ENCODE data around the gene KRT2. TPM values are rescaled to one million over a fixed set of nuclear protein-coding genes. Genes with fewer than 3 reads are reported as not detected.

The KRT2 gene
- polyA plus RNA-seq (2013, experiment 1 of 2) = not detected
- not detected for polyA plus RNA-seq (2013, experiment 2 of 2)

DNA sequence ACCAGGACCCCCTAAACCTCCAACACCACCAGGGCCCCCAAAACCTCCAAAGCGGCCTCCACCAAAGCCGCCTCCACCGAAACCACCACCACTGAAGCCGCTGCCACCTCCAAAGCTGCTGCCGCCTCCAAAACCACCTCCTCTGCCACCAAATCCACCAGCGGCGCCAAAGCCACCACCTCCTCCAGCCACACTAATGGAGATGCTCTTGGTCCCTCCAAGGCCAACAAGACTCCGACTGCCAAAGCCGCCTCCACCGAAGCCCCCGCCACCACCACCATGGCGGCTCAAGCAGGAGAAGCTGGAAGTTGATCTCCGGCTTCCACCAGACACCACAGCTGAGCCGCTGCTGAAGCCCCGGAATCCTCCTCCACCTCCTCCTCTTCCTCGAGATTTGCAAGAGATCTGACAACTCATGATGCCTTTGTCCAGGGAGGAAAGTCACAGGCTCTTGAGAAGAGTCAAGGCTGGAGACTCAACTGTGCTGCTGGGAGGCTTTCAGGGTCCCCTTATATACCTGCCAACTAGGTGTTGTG, at the start of gene KRT2:
KRT2 (minus strand) TSS at position 486 of the 536 bp plus-strand sequence; CDS start at position 417, 69 bp downstream.
- Histone ChIP-seq H3K4ac (ENCODE audit: low read depth in 1 of 2, low read length in 2 of 2) (no peak within 1 kb of the TSS), H3K36me3 (ENCODE audit: control insufficient read depth in 1 of 2, insufficient read depth in 2 of 2, low read depth in 1 of 2, low read length in 2 of 2) (no peaks in the 10 kb centered on the region), H2BK15ac (ENCODE audit: low read depth, poor library complexity, severe bottlenecking) (no peak within 1 kb of the TSS), H3K4me2 (ENCODE audit: low read length, poor library complexity, severe bottlenecking) (no peak within 1 kb of the TSS), H3K14ac (ENCODE audit: low read length in 2 of 2) (no peak within 1 kb of the TSS), H3K4me1 (ENCODE audit: control insufficient read depth, insufficient read depth, low read depth, low read length) (no peaks in the 10 kb centered on the region), H2BK12ac (ENCODE audit: low read length in 2 of 2) (no peak within 1 kb of the TSS), H4K8ac (ENCODE audit: low read length) (no peak within 1 kb of the TSS), H3K23ac (ENCODE audit: low read length in 2 of 2) (no peak within 1 kb of the TSS), H2BK120ac (ENCODE audit: low read depth, low read length) (no peak within 1 kb of the TSS), H2BK5ac (ENCODE audit: low read depth, low read length, poor library complexity, severe bottlenecking) (no peak within 1 kb of the TSS), H3K4me3 (ENCODE audit: insufficient read depth in 1 of 2, low read depth in 1 of 2, low read length in 2 of 2) (peak within 1 kb of the TSS in 1 of 2 experiments; percentile 46), H2AK5ac (ENCODE audit: low read length, severe bottlenecking) (no peak within 1 kb of the TSS), H4K91ac (ENCODE audit: low read length) (no peak within 1 kb of the TSS), H3K27ac (ENCODE audit: low read length, poor library complexity, severe bottlenecking) (no peak within 1 kb of the TSS), H3K9me3 (ENCODE audit: control insufficient read depth, low read length) (no peaks in the 10 kb centered on the region), H3K18ac (ENCODE audit: low read depth in 1 of 2, low read length in 2 of 2) (no peak within 1 kb of the TSS), H2AFZ (ENCODE audit: low read depth, low read length) (no peak within 1 kb of the TSS), H3K79me1 (replicated peaks; ENCODE audit: low read length, poor library complexity, severe bottlenecking) (no peaks in the 10 kb centered on the region), H3K9ac (ENCODE audit: low read length) (no peak within 1 kb of the TSS), H3K27me3 (ENCODE audit: control insufficient read depth in 1 of 2, insufficient read depth in 1 of 2, low read length in 2 of 2) (peaks cover 6 to 85% of the 10 kb centered on the region in 2 experiments)
- DNase-seq = no peak
- WGBS = 93% methylated on average over 15 of the region's 16 CpGs

DNA sequence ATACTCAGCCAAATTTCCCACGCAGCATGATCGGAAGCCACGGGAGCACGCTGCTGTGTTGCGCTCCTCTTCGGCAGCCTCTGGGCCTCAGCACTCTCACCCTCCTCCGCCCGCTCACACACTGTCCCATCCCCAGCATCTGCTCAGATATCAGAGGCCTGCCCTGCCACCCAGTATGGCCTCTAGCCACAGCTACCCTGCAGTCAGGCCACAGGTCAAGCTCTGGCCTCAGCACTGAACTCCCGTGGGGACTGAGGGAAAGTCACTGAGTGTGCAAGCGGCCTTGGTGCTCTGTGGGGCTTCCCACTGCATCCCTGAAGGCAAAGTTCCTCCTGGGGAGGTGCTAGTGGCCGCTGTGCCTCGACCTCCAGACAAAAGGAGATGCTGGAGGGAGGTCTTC, 49.3 kb upstream of the KRT2 start:
- no peak overlapping the region for H4K8ac ChIP-seq (ENCODE audit: low read length)
- H3K27ac ChIP-seq (ENCODE audit: low read length, poor library complexity, severe bottlenecking) = no peak overlapping the region
- H2BK12ac ChIP-seq (ENCODE audit: low read length in 2 of 2) = no peak overlapping the region
- H2BK120ac ChIP-seq (ENCODE audit: low read depth, low read length) = no peak overlapping the region
- no peaks in the 10 kb centered on the region for H3K79me1 ChIP-seq (replicated peaks; ENCODE audit: low read length, poor library complexity, severe bottlenecking)
- H3K14ac ChIP-seq (ENCODE audit: low read length in 2 of 2) = peak overlapping the region in 1 of 2 experiments; percentile 18
- peak overlapping the region in 1 of 2 experiments; percentile 1 for H3K23ac ChIP-seq (ENCODE audit: low read length in 2 of 2)
- H3K36me3 ChIP-seq (ENCODE audit: control insufficient read depth in 1 of 2, insufficient read depth in 2 of 2, low read depth in 1 of 2, low read length in 2 of 2) = no peaks in the 10 kb centered on the region
- H2AFZ ChIP-seq (ENCODE audit: low read depth, low read length) = no peak overlapping the region
- DNase-seq = no peak
- no peak overlapping the region for H2AK5ac ChIP-seq (ENCODE audit: low read length, severe bottlenecking)
- no peak overlapping the region for H4K91ac ChIP-seq (ENCODE audit: low read length)
- no peak overlapping the region for H3K4me3 ChIP-seq (ENCODE audit: insufficient read depth in 1 of 2, low read depth in 1 of 2, low read length in 2 of 2)
- H2BK15ac ChIP-seq (ENCODE audit: low read depth, poor library complexity, severe bottlenecking) = no peak overlapping the region
- no peaks in the 10 kb centered on the region for H3K9me3 ChIP-seq (ENCODE audit: control insufficient read depth, low read length)
- H3K4me2 ChIP-seq (ENCODE audit: low read length, poor library complexity, severe bottlenecking) = no peak overlapping the region
- H2BK5ac ChIP-seq (ENCODE audit: low read depth, low read length, poor library complexity, severe bottlenecking) = no peak overlapping the region
- H3K18ac ChIP-seq (ENCODE audit: low read depth in 1 of 2, low read length in 2 of 2) = no peak overlapping the region
- H3K4ac ChIP-seq (ENCODE audit: low read depth in 1 of 2, low read length in 2 of 2) = no peak overlapping the region
- H3K4me1 ChIP-seq (ENCODE audit: control insufficient read depth, insufficient read depth, low read depth, low read length) = no peaks in the 10 kb centered on the region
- WGBS = 79% methylated on average over 12 of the region's 12 CpGs
- H3K27me3 ChIP-seq (ENCODE audit: control insufficient read depth in 1 of 2, insufficient read depth in 1 of 2, low read length in 2 of 2) = peaks cover 44 to 88% of the 10 kb centered on the region in 2 experiments
- H3K9ac ChIP-seq (ENCODE audit: low read length) = no peak overlapping the region

DNA sequence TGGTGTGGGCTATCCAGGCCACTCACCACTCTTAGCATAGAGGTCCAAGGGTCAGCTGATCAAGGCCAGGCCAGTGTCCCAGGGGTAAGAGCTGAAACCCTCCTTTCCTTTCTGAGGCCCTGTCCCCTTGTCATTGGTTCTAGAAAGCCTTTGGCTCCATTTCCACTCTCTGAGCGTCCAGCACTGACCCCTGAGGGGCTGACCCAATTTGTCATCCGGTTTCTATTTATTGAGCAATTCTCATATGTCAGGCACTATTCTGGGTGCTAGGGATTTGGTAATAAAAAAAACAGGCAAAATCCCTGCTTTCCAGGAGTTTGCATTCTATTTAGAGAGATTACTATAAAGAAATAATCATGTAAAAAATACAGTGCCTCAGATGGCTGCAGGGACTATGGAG, 47.9 kb upstream of the KRT2 start:
- H4K91ac ChIP-seq (ENCODE audit: low read length) = peak overlapping the region; percentile 15
- DNase-seq = no peak

DNA sequence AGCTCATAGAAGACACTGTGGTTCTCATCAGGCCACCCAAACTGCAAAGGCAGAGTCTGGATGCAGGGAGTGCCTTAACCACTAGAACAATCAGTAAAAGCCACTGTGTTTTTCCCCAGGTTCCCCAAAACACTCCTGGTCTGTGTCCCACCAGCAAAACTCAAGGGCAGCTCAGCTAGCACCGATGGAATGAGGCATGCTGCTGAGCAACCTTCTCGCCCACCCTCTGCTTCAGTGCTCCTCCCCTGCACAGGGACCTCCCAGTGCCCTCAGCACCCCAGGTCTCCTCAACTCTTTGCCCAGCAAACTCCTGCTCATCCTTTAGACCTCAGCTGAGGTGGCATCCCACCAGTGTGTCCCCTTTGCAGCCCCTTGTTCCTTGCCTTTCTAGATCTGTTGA, 47.4 kb upstream of the KRT2 start:
- peak overlapping the region; percentile 15 for H4K91ac ChIP-seq (ENCODE audit: low read length)
- no peak overlapping the region for H3K14ac ChIP-seq (ENCODE audit: low read length in 2 of 2)
- no peak overlapping the region for H2BK5ac ChIP-seq (ENCODE audit: low read depth, low read length, poor library complexity, severe bottlenecking)
- H3K4me1 ChIP-seq (ENCODE audit: control insufficient read depth, insufficient read depth, low read depth, low read length) = no peaks in the 10 kb centered on the region
- no peak overlapping the region for H3K4me2 ChIP-seq (ENCODE audit: low read length, poor library complexity, severe bottlenecking)
- H3K36me3 ChIP-seq (ENCODE audit: control insufficient read depth in 1 of 2, insufficient read depth in 2 of 2, low read depth in 1 of 2, low read length in 2 of 2) = no peaks in the 10 kb centered on the region
- H3K4me3 ChIP-seq (ENCODE audit: insufficient read depth in 1 of 2, low read depth in 1 of 2, low read length in 2 of 2) = no peak overlapping the region
- no peaks in the 10 kb centered on the region for H3K79me1 ChIP-seq (replicated peaks; ENCODE audit: low read length, poor library complexity, severe bottlenecking)
- DNase-seq = no peak
- no peak overlapping the region for H3K23ac ChIP-seq (ENCODE audit: low read length in 2 of 2)
- no peak overlapping the region for H3K18ac ChIP-seq (ENCODE audit: low read depth in 1 of 2, low read length in 2 of 2)
- no peak overlapping the region for H2AFZ ChIP-seq (ENCODE audit: low read depth, low read length)
- H3K27ac ChIP-seq (ENCODE audit: low read length, poor library complexity, severe bottlenecking) = no peak overlapping the region
- H3K9ac ChIP-seq (ENCODE audit: low read length) = no peak overlapping the region
- H4K8ac ChIP-seq (ENCODE audit: low read length) = no peak overlapping the region
- no peak overlapping the region for H2BK15ac ChIP-seq (ENCODE audit: low read depth, poor library complexity, severe bottlenecking)
- H2BK12ac ChIP-seq (ENCODE audit: low read length in 2 of 2) = no peak overlapping the region
- H2AK5ac ChIP-seq (ENCODE audit: low read length, severe bottlenecking) = no peak overlapping the region
- no peak overlapping the region for H3K4ac ChIP-seq (ENCODE audit: low read depth in 1 of 2, low read length in 2 of 2)
- H3K9me3 ChIP-seq (ENCODE audit: control insufficient read depth, low read length) = no peaks in the 10 kb centered on the region
- H2BK120ac ChIP-seq (ENCODE audit: low read depth, low read length) = no peak overlapping the region
- WGBS = 65% methylated on average over 2 of the region's 2 CpGs
- H3K27me3 ChIP-seq (ENCODE audit: control insufficient read depth in 1 of 2, insufficient read depth in 1 of 2, low read length in 2 of 2) = peaks cover 41 to 94% of the 10 kb centered on the region in 2 experiments

More for the DNA sequence above, 47.9 kb upstream of the KRT2 start:
- peaks cover 41 to 91% of the 10 kb centered on the region in 2 experiments for H3K27me3 ChIP-seq (ENCODE audit: control insufficient read depth in 1 of 2, insufficient read depth in 1 of 2, low read length in 2 of 2)
- H2AFZ ChIP-seq (ENCODE audit: low read depth, low read length) = no peak overlapping the region
- H3K18ac ChIP-seq (ENCODE audit: low read depth in 1 of 2, low read length in 2 of 2) = no peak overlapping the region
- no peak overlapping the region for H3K27ac ChIP-seq (ENCODE audit: low read length, poor library complexity, severe bottlenecking)
- 88% methylated on average over 2 of the region's 2 CpGs for WGBS
- H3K23ac ChIP-seq (ENCODE audit: low read length in 2 of 2) = no peak overlapping the region
- H2BK5ac ChIP-seq (ENCODE audit: low read depth, low read length, poor library complexity, severe bottlenecking) = no peak overlapping the region
- no peak overlapping the region for H3K14ac ChIP-seq (ENCODE audit: low read length in 2 of 2)
- H4K8ac ChIP-seq (ENCODE audit: low read length) = no peak overlapping the region
- no peak overlapping the region for H2BK15ac ChIP-seq (ENCODE audit: low read depth, poor library complexity, severe bottlenecking)
- no peaks in the 10 kb centered on the region for H3K9me3 ChIP-seq (ENCODE audit: control insufficient read depth, low read length)
- H3K4me3 ChIP-seq (ENCODE audit: insufficient read depth in 1 of 2, low read depth in 1 of 2, low read length in 2 of 2) = no peak overlapping the region
- no peak overlapping the region for H3K4me2 ChIP-seq (ENCODE audit: low read length, poor library complexity, severe bottlenecking)
- no peak overlapping the region for H2AK5ac ChIP-seq (ENCODE audit: low read length, severe bottlenecking)
- no peaks in the 10 kb centered on the region for H3K79me1 ChIP-seq (replicated peaks; ENCODE audit: low read length, poor library complexity, severe bottlenecking)
- no peak overlapping the region for H3K4ac ChIP-seq (ENCODE audit: low read depth in 1 of 2, low read length in 2 of 2)
- no peak overlapping the region for H2BK12ac ChIP-seq (ENCODE audit: low read length in 2 of 2)
- H2BK120ac ChIP-seq (ENCODE audit: low read depth, low read length) = no peak overlapping the region
- no peaks in the 10 kb centered on the region for H3K36me3 ChIP-seq (ENCODE audit: control insufficient read depth in 1 of 2, insufficient read depth in 2 of 2, low read depth in 1 of 2, low read length in 2 of 2)
- H3K9ac ChIP-seq (ENCODE audit: low read length) = no peak overlapping the region
- H3K4me1 ChIP-seq (ENCODE audit: control insufficient read depth, insufficient read depth, low read depth, low read length) = no peaks in the 10 kb centered on the region

All from mesenchymal stem cell (in vitro differentiated cells and primary cell).